ENCODE measurements around the gene MAB21L3. TPM values are rescaled to one million over a fixed set of nuclear protein-coding genes. Genes with fewer than 3 reads are reported as not detected.

MAB21L3 gene
- total RNA-seq, 1 donor, result under 0.01 TPM

DNA sequence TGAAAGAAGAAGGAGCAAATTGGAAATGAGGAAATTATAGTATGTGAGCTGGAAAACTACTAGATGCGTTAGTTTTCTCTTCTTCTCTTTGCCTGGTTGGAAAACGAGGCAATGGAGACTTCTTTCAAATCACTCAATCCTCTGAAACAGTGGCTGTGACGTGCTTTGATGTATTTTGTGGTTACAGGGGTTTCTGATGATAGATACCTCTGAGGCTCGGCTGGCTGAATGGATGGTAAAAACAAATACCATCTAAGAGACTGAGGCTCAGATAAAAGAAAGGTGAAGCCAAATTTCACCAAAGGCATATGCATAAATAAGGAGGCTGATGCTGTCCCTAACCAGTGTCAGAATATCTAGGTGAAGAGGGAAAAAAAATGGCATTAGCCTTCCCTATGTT, 15.1 kb downstream of the MAB21L3 start:
- no peak overlapping the region for H3K4me3 ChIP-seq (ENCODE audit: low read depth, low read length)
- TF ChIP-seq, protein P1, sequence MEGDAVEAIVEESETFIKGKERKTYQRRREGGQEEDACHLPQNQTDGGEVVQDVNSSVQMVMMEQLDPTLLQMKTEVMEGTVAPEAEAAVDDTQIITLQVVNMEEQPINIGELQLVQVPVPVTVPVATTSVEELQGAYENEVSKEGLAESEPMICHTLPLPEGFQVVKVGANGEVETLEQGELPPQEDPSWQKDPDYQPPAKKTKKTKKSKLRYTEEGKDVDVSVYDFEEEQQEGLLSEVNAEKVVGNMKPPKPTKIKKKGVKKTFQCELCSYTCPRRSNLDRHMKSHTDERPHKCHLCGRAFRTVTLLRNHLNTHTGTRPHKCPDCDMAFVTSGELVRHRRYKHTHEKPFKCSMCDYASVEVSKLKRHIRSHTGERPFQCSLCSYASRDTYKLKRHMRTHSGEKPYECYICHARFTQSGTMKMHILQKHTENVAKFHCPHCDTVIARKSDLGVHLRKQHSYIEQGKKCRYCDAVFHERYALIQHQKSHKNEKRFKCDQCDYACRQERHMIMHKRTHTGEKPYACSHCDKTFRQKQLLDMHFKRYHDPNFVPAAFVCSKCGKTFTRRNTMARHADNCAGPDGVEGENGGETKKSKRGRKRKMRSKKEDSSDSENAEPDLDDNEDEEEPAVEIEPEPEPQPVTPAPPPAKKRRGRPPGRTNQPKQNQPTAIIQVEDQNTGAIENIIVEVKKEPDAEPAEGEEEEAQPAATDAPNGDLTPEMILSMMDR (IDR thresholded peaks at IDR 0.05; ENCODE audit: insufficient read depth, low read depth, low read length), result no peak
- no peak for DNase-seq (ENCODE audit: low read depth)

DNA sequence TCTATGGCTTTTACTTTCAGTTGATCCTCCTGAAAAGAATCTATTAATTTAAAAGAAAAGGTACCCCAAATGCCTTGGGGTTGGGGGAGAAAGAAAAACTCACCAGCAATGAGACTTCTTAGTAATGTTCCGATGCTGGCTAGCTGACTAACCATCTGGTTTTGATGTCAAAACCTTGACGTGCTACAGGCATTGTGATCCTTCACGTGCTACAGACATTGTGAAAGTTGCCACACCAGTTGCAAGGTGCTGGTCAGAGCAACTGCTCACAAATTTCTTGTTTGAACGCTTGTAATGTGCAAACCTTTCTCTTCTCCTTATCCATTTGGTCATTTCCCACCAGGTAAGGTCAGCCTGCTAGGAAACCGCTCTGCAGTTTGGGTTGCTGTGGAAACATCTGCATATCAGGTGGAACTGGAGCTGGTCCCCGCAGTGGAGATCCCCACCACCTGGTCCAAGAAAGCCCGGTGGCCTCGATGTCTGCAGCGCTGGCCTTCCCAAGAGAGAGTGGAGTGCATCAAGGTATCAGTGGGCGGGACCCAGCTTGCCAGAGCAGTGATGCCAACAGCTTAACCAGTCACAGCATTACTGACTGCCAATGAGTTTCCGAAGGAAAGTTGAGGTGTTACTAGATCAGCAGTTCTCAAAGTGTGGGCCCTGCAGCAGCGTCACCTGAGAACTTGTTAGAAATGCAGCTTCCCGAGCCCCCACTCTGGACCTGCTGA, 16.1 kb downstream of the MAB21L3 start:
- no peak overlapping the region for H3K4me3 ChIP-seq (ENCODE audit: low read depth, low read length)
- DNase-seq (ENCODE audit: low read depth), result no peak
- TF ChIP-seq, protein P1 (IDR thresholded peaks at IDR 0.05; ENCODE audit: insufficient read depth, low read depth, low read length), result no peak

DNA sequence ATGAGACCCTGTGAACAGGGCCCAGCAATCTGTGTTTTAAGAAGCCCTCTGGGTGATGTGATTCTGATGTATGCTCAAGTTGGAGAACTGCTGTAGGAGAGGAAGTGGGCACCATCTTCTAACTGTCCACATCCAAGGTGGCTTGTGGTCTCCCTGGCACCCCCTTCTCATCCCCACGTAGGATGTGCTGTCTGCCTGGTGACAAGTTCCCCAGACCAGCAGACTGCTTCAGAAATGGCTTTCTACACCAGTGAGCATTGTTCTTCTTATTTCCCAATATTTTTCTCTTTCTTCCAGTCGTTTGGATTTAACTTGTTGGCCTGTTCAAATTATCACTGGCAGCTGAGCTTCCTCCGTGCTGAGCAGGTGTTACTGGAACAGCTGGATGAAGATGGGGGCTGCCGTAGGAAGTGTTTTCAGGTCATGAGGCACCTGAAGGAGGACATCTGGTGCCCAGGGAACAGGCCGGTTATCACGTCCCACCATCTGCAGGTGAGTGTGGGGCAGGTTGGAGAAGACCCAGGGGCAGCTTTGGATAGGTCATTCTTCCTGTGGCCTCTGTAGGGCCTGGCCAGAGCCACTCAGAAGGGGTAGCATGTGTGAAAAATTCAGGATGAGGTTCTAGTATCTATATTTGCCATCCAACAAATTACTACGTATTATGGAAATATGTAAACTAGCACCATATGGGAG, 16.8 kb downstream of the MAB21L3 start:
- TF ChIP-seq, protein P1 (IDR thresholded peaks at IDR 0.05; ENCODE audit: insufficient read depth, low read depth, low read length), result no peak
- DNase-seq (ENCODE audit: low read depth), result no peak
- no peak overlapping the region for H3K4me3 ChIP-seq (ENCODE audit: low read depth, low read length)

DNA sequence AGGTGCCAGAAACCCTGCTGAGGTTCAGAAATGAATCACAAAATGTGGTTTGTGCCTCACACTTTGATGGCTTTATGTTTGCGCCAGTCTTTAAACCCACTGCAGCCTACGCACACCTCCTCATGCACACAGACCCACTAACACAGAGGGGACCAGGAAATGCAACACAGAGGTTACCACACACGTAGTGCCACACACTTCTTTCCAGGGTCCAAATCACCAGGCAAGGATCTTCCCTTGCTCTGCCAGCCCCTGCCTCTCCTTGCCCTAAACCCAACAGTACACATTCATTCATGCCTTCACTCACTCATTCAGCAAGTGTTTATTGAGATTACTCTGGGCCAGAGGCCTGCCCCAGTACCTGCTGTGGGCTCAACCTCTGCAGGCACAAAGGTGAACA, 17.5 kb downstream of the MAB21L3 start:
- TF ChIP-seq, protein P1 (IDR thresholded peaks at IDR 0.05; ENCODE audit: insufficient read depth, low read depth, low read length), result no peak
- no peak for DNase-seq (ENCODE audit: low read depth)
- H3K4me3 ChIP-seq (ENCODE audit: low read depth, low read length), result no peak overlapping the region

DNA sequence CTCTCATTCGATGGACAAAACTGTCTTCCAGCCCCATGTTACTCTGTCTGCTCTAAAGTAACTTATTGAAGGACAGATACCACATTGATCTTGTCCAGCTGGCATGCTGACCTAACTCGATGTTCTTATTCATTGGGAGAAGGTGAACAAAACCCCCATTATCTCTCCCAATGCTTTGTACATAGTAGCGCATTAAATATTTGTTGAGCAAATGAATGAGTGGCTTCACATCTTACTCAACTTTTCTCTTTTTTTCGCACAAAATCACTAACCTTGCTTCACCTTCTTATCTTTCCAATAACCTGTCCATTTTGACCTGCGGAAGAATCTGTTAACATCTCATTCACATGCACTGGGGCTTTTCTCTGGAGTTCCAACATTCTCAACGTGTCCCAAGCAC, 18.3 kb downstream of the MAB21L3 start:
- TF ChIP-seq, protein P1 (IDR thresholded peaks at IDR 0.05; ENCODE audit: insufficient read depth, low read depth, low read length), result no peak
- no peak overlapping the region for H3K4me3 ChIP-seq (ENCODE audit: low read depth, low read length)
- no peak for DNase-seq (ENCODE audit: low read depth)

DNA sequence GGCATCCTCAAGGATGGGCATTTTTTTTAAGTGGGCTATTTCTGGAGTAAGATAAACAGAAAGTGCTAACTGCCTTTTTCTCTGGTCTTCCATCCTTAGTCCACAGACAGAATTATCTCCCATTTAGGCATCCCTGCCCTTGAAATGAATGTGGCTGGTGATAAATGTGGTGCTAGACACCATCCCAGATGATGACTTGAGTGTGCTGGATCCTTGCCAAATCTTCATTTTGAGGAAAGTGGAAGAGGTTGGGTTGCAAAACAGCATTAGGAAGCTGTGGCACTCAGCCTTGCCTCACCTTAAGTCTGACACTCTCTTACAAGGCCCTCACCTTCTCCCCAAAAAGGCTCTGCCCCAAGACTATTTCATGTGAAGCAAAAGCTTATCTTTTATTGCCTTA, 19.2 kb downstream of the MAB21L3 start:
- TF ChIP-seq, protein P1 (IDR thresholded peaks at IDR 0.05; ENCODE audit: insufficient read depth, low read depth, low read length), result no peak
- no peak overlapping the region for H3K4me3 ChIP-seq (ENCODE audit: low read depth, low read length)
- DNase-seq (ENCODE audit: low read depth), result no peak
